Measurements from ENCODE around the gene ABHD4.

GRCh38 chr14:22626590-22626989 is 28.5 kb downstream of the ABHD4 start:
- TF ChIP-seq, protein P1, sequence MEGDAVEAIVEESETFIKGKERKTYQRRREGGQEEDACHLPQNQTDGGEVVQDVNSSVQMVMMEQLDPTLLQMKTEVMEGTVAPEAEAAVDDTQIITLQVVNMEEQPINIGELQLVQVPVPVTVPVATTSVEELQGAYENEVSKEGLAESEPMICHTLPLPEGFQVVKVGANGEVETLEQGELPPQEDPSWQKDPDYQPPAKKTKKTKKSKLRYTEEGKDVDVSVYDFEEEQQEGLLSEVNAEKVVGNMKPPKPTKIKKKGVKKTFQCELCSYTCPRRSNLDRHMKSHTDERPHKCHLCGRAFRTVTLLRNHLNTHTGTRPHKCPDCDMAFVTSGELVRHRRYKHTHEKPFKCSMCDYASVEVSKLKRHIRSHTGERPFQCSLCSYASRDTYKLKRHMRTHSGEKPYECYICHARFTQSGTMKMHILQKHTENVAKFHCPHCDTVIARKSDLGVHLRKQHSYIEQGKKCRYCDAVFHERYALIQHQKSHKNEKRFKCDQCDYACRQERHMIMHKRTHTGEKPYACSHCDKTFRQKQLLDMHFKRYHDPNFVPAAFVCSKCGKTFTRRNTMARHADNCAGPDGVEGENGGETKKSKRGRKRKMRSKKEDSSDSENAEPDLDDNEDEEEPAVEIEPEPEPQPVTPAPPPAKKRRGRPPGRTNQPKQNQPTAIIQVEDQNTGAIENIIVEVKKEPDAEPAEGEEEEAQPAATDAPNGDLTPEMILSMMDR (IDR thresholded peaks at IDR 0.05), result no peak
- TF ChIP-seq POLR2A (IDR thresholded peaks at IDR 0.05), result no peak
